HG03575 (cell line): ENCODE data around the gene TRAT1.

Experiments used
- ATAC-seq: cut with Tn5 transposase; IDR thresholded peaks from one replicate; pipeline ENCODE4 v1.9.1; 2021; ENCODE audit not compliant: unreplicated experiment, insufficient number of reproducible peaks, low FRiP score; ENCODE audit errors: extremely low read depth

The TRAT1 gene

GRCh38 chr3:108845709-108846293, 23.2 kb downstream of the TRAT1 start:
- ATAC-seq, result no peak

- no peak for ATAC-seq
Observed at GRCh38 chr3:108847187-108847586, 24.6 kb downstream of the TRAT1 start.

- ATAC-seq, result no peak
Observed at GRCh38 chr3:108849075-108849474, 26.5 kb downstream of the TRAT1 start.

DNA sequence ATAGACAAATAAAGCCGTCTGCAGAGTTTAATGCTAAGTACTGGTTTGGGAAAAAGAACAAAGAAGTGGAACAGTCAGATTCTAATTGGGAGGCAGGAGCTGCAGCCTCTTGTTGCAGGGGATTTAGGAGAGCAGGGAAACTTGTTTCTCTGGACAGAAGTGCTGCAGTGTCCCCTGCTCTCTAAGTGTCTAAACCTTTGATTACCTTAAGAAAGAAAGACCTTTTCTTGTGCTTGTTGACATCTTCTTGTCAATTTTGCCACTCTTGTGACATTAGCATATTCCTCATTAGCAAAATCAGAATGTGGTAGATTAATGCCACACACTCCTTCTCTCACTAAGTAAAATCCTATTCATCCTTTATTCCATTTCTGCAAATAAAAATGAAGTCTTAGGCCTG, 38.8 kb downstream of the TRAT1 start:
- ATAC-seq, result no peak

- ATAC-seq, result no peak
Observed at GRCh38 chr3:108862865-108863798, 40.5 kb downstream of the TRAT1 start.

DNA sequence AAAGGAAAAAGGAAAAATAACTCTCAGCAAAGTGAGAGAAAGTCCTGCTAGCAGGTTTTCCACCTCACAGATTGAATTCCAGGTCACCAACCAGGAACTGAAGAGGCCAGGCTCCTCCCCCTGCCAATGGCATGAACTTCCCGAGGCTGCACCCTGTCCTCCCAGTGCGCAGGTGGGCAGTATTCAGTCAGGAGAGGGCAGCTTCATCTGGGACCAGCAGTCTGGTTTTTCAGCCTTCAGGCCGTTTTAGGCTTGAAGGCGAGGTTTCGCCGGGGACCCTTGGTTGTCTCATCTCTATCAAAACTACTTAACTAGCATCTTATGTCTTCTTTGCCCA, 41.2 kb downstream of the TRAT1 start:
- ATAC-seq, result no peak

GRCh38 chr3:108877901-108878300, 55.3 kb downstream of the TRAT1 start:
- no peak for ATAC-seq

GRCh38 chr3:108879915-108880314, 57.3 kb downstream of the TRAT1 start:
- no peak for ATAC-seq

DNA sequence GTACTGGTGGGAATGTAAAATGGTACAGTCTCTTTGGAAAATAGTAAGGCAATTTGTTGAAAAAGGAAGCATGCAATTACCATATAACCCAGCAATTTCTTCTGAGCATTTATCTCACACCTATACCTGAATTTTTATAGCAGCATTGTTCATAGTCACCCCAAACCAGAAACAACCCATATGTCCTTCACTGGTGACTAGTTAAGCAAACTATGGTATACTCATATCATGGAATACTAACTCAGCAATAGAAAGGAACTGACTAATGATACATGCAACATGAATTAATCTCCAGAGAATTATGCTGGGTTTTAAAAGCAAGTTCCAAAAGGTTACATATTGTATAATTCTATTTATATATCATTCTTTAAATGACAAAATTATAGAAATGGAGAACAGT, 60.2 kb downstream of the TRAT1 start:
- ATAC-seq, result no peak

GRCh38 chr3:108883373-108883772, 60.8 kb downstream of the TRAT1 start:
- no peak for ATAC-seq

- ATAC-seq, result no peak
Observed at GRCh38 chr3:108887121-108887520, 64.5 kb downstream of the TRAT1 start.

- no peak for ATAC-seq
Observed at GRCh38 chr3:108887777-108888176, 65.2 kb downstream of the TRAT1 start.

- no peak for ATAC-seq
Observed at GRCh38 chr3:108891833-108892232, 69.2 kb downstream of the TRAT1 start.

- no peak for ATAC-seq
Observed at GRCh38 chr3:108894981-108895380, 72.4 kb downstream of the TRAT1 start.

- ATAC-seq, result no peak
Observed at GRCh38 chr3:108897883-108898282, 75.3 kb downstream of the TRAT1 start.

GRCh38 chr3:108899530-108899929, 76.9 kb downstream of the TRAT1 start:
- no peak for ATAC-seq
